ENCODE measurements around the gene FBXO22. TPM values are rescaled to one million over a fixed set of nuclear protein-coding genes. Genes with fewer than 3 reads are reported as not detected.

Gene FBXO22
- total RNA-seq, 1 donor from 2014 or later, result 22.2 TPM

- Histone ChIP-seq H3K4me3 (no peak overlapping the region), H3K36me3 (no peaks in the 10 kb centered on the region), H3K27ac (no peak overlapping the region), H3K27me3 (no peaks in the 10 kb centered on the region), H3K9me3 (no peaks in the 10 kb centered on the region), H3K4me1 (no peaks in the 10 kb centered on the region)
- intact Hi-C loops (cut with DNase I), result no loop called here
- DNase-seq, result no peak
- ATAC-seq, result no peak
- TF ChIP-seq, protein P1, sequence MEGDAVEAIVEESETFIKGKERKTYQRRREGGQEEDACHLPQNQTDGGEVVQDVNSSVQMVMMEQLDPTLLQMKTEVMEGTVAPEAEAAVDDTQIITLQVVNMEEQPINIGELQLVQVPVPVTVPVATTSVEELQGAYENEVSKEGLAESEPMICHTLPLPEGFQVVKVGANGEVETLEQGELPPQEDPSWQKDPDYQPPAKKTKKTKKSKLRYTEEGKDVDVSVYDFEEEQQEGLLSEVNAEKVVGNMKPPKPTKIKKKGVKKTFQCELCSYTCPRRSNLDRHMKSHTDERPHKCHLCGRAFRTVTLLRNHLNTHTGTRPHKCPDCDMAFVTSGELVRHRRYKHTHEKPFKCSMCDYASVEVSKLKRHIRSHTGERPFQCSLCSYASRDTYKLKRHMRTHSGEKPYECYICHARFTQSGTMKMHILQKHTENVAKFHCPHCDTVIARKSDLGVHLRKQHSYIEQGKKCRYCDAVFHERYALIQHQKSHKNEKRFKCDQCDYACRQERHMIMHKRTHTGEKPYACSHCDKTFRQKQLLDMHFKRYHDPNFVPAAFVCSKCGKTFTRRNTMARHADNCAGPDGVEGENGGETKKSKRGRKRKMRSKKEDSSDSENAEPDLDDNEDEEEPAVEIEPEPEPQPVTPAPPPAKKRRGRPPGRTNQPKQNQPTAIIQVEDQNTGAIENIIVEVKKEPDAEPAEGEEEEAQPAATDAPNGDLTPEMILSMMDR (IDR thresholded peaks at IDR 0.05), result no peak
Observed at GRCh38 chr15:75989045-75989444, 85.4 kb downstream of the FBXO22 start.

- Histone ChIP-seq H3K4me1 (no peaks in the 10 kb centered on the region), H3K4me3 (no peak overlapping the region), H3K27ac (no peak overlapping the region), H3K27me3 (no peaks in the 10 kb centered on the region), H3K9me3 (no peaks in the 10 kb centered on the region), H3K36me3 (no peaks in the 10 kb centered on the region)
- TF ChIP-seq, protein P1 (IDR thresholded peaks at IDR 0.05), result no peak
- DNase-seq, result no peak
- intact Hi-C loops (cut with DNase I), result no loop called here
- no peak for ATAC-seq
Observed at GRCh38 chr15:75989875-75990274, 86.2 kb downstream of the FBXO22 start.

Other genes with a start within 250 kb of the FBXO22 start
- 12.6 TPM for gene CSPG4, start 191.0 kb upstream of the FBXO22 start, total RNA-seq
- gene UBE2Q2, start 60.4 kb upstream of the FBXO22 start, total RNA-seq, result 29.6 TPM
- gene NRG4, start 108.5 kb downstream of the FBXO22 start, total RNA-seq, result 1.2 TPM
- 2.5 TPM for gene TMEM266, start 156.1 kb downstream of the FBXO22 start, total RNA-seq